HL-60 (cell line): ENCODE data around the gene GRP.

Experiments
- TF ChIP-seq, protein P1 (sequence below): IDR thresholded peaks from one replicate; pipeline ENCODE4 v1.5.1; 2011; ENCODE audit warnings: low read length, control low read depth, inconsistent platforms; ENCODE audit not compliant: insufficient read depth
- TF ChIP-seq, protein P2 (sequence below): IDR thresholded peaks from 2 replicates; pipeline ENCODE4 v1.6.1; 2012; ENCODE audit warnings: low read depth; ENCODE audit not compliant: insufficient replicate concordance

GRCh38 chr18:59200787-59201186 is 19.2 kb upstream of the GRP start:
- TF ChIP-seq, protein P1, sequence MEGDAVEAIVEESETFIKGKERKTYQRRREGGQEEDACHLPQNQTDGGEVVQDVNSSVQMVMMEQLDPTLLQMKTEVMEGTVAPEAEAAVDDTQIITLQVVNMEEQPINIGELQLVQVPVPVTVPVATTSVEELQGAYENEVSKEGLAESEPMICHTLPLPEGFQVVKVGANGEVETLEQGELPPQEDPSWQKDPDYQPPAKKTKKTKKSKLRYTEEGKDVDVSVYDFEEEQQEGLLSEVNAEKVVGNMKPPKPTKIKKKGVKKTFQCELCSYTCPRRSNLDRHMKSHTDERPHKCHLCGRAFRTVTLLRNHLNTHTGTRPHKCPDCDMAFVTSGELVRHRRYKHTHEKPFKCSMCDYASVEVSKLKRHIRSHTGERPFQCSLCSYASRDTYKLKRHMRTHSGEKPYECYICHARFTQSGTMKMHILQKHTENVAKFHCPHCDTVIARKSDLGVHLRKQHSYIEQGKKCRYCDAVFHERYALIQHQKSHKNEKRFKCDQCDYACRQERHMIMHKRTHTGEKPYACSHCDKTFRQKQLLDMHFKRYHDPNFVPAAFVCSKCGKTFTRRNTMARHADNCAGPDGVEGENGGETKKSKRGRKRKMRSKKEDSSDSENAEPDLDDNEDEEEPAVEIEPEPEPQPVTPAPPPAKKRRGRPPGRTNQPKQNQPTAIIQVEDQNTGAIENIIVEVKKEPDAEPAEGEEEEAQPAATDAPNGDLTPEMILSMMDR: no peak
- TF ChIP-seq, protein P2, sequence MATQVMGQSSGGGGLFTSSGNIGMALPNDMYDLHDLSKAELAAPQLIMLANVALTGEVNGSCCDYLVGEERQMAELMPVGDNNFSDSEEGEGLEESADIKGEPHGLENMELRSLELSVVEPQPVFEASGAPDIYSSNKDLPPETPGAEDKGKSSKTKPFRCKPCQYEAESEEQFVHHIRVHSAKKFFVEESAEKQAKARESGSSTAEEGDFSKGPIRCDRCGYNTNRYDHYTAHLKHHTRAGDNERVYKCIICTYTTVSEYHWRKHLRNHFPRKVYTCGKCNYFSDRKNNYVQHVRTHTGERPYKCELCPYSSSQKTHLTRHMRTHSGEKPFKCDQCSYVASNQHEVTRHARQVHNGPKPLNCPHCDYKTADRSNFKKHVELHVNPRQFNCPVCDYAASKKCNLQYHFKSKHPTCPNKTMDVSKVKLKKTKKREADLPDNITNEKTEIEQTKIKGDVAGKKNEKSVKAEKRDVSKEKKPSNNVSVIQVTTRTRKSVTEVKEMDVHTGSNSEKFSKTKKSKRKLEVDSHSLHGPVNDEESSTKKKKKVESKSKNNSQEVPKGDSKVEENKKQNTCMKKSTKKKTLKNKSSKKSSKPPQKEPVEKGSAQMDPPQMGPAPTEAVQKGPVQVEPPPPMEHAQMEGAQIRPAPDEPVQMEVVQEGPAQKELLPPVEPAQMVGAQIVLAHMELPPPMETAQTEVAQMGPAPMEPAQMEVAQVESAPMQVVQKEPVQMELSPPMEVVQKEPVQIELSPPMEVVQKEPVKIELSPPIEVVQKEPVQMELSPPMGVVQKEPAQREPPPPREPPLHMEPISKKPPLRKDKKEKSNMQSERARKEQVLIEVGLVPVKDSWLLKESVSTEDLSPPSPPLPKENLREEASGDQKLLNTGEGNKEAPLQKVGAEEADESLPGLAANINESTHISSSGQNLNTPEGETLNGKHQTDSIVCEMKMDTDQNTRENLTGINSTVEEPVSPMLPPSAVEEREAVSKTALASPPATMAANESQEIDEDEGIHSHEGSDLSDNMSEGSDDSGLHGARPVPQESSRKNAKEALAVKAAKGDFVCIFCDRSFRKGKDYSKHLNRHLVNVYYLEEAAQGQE: no peak
